GM12874 (cell line): Measurements from ENCODE around the gene PPM1H.

Experiments
- CTCF ChIP-seq: IDR thresholded peaks from 2 replicates; pipeline ENCODE4 v1.5.1; 2011; ENCODE audit warnings: low read depth, mild to moderate bottlenecking, control low read depth, low read length, moderate library complexity; ENCODE audit not compliant: insufficient read depth

The PPM1H gene

GRCh38 chr12:62912644-62913043 lies 22.3 kb downstream of the PPM1H start:
- no peak for TF ChIP-seq CTCF

GRCh38 chr12:62911286-62911685 lies 23.7 kb downstream of the PPM1H start:
- no peak for TF ChIP-seq CTCF

- no peak for TF ChIP-seq CTCF
Observed at GRCh38 chr12:62910549-62911169, 24.3 kb downstream of the PPM1H start.

- no peak for TF ChIP-seq CTCF
Observed at GRCh38 chr12:62909340-62909739, 25.6 kb downstream of the PPM1H start.

- no peak for TF ChIP-seq CTCF
Observed at GRCh38 chr12:62908674-62909073, 26.3 kb downstream of the PPM1H start.

- TF ChIP-seq CTCF: no peak
Observed at GRCh38 chr12:62907561-62907960, 27.4 kb downstream of the PPM1H start.

- TF ChIP-seq CTCF: no peak
Observed at GRCh38 chr12:62907078-62907477, 27.9 kb downstream of the PPM1H start.

GRCh38 chr12:62903151-62903550 lies 31.8 kb downstream of the PPM1H start:
- no peak for TF ChIP-seq CTCF
